Transverse colon (tissue), 4 donors: ENCODE measurements around the gene PNO1. TPM values are rescaled to one million over a fixed set of nuclear protein-coding genes. Genes with fewer than 3 reads are reported as not detected.
A peak's percentile ranks its signal among the peaks of the same experiment; 100 is the strongest.

Experiments
- DNase-seq: peaks from one replicate; pipeline ENCODE4 v3.0.0-alpha.2; 2019
- H3K27ac ChIP-seq, 4 donors: fragments of 200-600 bp; sonication (generic); 2 replicates each; pipeline ENCODE4 v1.5.1; 2016 to 2018; ENCODE audit warnings: inconsistent platforms in 4 of 4
- H3K27me3 ChIP-seq: fragments of 200-600 bp; sonication (generic); 2 replicates; pipeline ENCODE4 v1.5.1; 2017; ENCODE audit warnings: inconsistent platforms
- H3K36me3 ChIP-seq, 4 donors: fragments of 200-600 bp; sonication (generic); 2 replicates each; pipeline ENCODE4 v1.5.1; 2017 to 2019; ENCODE audit warnings: inconsistent platforms in 4 of 4
- H3K4me1 ChIP-seq, 4 donors: fragments of 200-600 bp; sonication (generic); 2 replicates each; pipeline ENCODE4 v1.5.1; 2017 to 2020; ENCODE audit warnings: inconsistent platforms in 4 of 4
- H3K4me3 ChIP-seq, 4 donors: fragments of 200-600 bp; sonication (generic); 1 replicate in 1 of 4; 2 replicates in 3 of 4; pipeline versions ENCODE4 v1.5.1 to v1.6.1; 2017 to 2019; ENCODE audit warnings: inconsistent platforms in 4 of 4
- H3K9me3 ChIP-seq, 2 donors: fragments of 200-600 bp; sonication (generic); 2 replicates each; pipeline ENCODE4 v1.5.1; 2017 to 2019; ENCODE audit warnings: inconsistent platforms in 2 of 2
- EP300 ChIP-seq: sonication (generic); formaldehyde crosslinking; IDR thresholded peaks from one replicate; pipeline ENCODE4 v1.6.1; 2017; ENCODE audit warnings: antibody characterized with exemption, low read depth
- POLR2A ChIP-seq: fragments of 450-650 bp; IDR thresholded peaks from one replicate; pipeline ENCODE4 v1.6.1; 2016; ENCODE audit warnings: antibody characterized with exemption, mild to moderate bottlenecking, moderate library complexity
- POLR2AphosphoS5 ChIP-seq, 3 donors: sonication (generic); formaldehyde crosslinking; IDR thresholded peaks; one replicate each; pipeline ENCODE4 v1.6.1; 2016; ENCODE audit warnings: antibody characterized with exemption in 3 of 3
- WGBS, 2 donors: methylation state at CpG; one replicate each; pipeline ENCODE4 v1.1.5; 2018; ENCODE audit warnings: low coverage in 1 of 2; 5-methylcytosine and 5-hydroxymethylcytosine counted together
- in situ Hi-C, 4 donors: fragments of 200-750 bp; cut with MboI; loops; one replicate each; pipeline versions ENCODE4 v1.15.0 to v1.15.1; 2017; ENCODE audit warnings: low sequenced_read_pairs in 3 of 4, low pct_ligation_motif_present in 1 of 4, low pct_unique_long_range_greater_than_20kb in 1 of 4
- intact Hi-C: fragments of 100-400 bp; cut with DNase I; formaldehyde crosslinking; loops from one replicate; pipeline ENCODE4 v1.15.1; 2023; ENCODE audit warnings: low total_unique reads
- total RNA-seq, 4 donors: library from RNA; depleted of rRNA; stranded (reverse); fragments of >200 nt; gene quantifications; one replicate each; pipeline ENCODE4 v1.1.0, GENCODE V29; 2016
- TF ChIP-seq, protein P1 (sequence below), 5 experiments: fragments of 200-600 bp in 3 of 5; fragments of 450-650 bp in 2 of 5; sonication (generic) in 3 of 5; IDR thresholded peaks; 1 replicate in 2 of 5; 2 replicates in 3 of 5; pipeline ENCODE4 v1.5.1; 2016 to 2017; ENCODE audit warnings: antibody characterized with exemption in 5 of 5, inconsistent platforms in 3 of 5, mild to moderate bottlenecking in 2 of 5, moderate library complexity in 1 of 5

The PNO1 gene
- total RNA-seq, 4 donors from 2014 or later: 1.9 to 20.9 (median 7.4) TPM

DNA sequence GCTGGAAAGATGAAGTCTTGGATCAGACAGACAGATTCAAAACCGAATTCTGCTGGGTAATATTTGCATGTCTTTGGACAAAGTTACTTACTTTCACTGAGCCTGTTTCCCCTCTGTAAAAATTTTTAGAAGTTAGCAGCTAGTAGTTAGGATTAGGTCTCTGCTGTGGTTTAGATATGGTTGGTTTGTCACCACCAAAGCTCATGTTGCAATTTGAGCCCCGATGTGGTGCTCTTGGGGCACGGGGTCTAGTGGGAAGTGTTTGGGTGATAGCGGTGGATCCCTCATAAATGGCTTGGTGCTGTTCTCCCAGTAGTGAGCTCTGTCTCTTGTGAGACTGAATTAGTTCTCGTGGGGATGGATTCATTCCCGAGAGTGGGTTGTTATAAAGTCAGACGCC lies 38.9 kb upstream of the PNO1 start:
- H3K9me3 ChIP-seq: no peaks in the 10 kb centered on the region
- intact Hi-C loops (no loop called here), in situ Hi-C loops (loop anchor here in 1 of 4 donors (25.0 kb wide), 1 partner anchor 318 kb away; no protein-coding TSS in a partner anchor)
- H3K4me1 ChIP-seq: peaks cover 0 to 13% (median 5%) of the 10 kb centered on the region in 4 donors
- 60 to 93% methylated on average over 2 to 7 of the region's 7 CpGs for WGBS, 2 donors
- H3K36me3 ChIP-seq: no peaks in the 10 kb centered on the region
- no peaks in the 10 kb centered on the region for H3K27me3 ChIP-seq
- H3K4me3 ChIP-seq: no peak overlapping the region
- DNase-seq: no peak
- H3K27ac ChIP-seq: no peak overlapping the region
- no peak for TF ChIP-seq POLR2AphosphoS5 (IDR thresholded peaks at IDR 0.05)

DNA sequence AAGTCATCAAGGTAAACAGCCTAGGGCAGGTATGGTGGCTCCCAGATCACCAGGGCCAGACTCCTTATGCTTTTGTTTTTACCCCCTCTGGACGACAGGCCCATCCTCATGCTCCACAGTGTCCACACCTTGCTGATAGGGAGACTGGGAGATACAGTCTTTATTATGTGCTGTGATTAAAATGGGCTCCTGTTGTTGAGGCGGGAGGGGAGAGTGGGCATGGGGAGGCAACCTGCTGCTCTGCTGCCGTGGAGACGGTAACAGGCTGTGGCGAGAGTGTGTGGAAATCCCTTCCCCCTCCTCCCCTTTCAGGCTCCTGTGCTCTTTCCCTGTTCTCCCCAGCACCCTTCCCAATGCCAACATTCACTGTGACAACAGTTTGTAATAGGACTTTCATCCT lies 38.2 kb upstream of the PNO1 start:
- no peaks in the 10 kb centered on the region for H3K36me3 ChIP-seq
- peaks cover 0 to 13% (median 5%) of the 10 kb centered on the region in 4 donors for H3K4me1 ChIP-seq
- no peak for DNase-seq
- no peak overlapping the region for H3K4me3 ChIP-seq
- H3K27ac ChIP-seq: no peak overlapping the region
- no peaks in the 10 kb centered on the region for H3K27me3 ChIP-seq
- 77 to 100% methylated on average over 2 to 5 of the region's 5 CpGs for WGBS, 2 donors
- TF ChIP-seq, protein P1, sequence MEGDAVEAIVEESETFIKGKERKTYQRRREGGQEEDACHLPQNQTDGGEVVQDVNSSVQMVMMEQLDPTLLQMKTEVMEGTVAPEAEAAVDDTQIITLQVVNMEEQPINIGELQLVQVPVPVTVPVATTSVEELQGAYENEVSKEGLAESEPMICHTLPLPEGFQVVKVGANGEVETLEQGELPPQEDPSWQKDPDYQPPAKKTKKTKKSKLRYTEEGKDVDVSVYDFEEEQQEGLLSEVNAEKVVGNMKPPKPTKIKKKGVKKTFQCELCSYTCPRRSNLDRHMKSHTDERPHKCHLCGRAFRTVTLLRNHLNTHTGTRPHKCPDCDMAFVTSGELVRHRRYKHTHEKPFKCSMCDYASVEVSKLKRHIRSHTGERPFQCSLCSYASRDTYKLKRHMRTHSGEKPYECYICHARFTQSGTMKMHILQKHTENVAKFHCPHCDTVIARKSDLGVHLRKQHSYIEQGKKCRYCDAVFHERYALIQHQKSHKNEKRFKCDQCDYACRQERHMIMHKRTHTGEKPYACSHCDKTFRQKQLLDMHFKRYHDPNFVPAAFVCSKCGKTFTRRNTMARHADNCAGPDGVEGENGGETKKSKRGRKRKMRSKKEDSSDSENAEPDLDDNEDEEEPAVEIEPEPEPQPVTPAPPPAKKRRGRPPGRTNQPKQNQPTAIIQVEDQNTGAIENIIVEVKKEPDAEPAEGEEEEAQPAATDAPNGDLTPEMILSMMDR (IDR thresholded peaks at IDR 0.05): no peak
- TF ChIP-seq EP300 (no peak), POLR2A (no peak), POLR2AphosphoS5 (IDR thresholded peaks at IDR 0.05) (no peak)
- intact Hi-C loops (no loop called here), in situ Hi-C loops (loop anchor here in 1 of 4 donors (25.0 kb wide), 1 partner anchor 318 kb away; no protein-coding TSS in a partner anchor)
- no peaks in the 10 kb centered on the region for H3K9me3 ChIP-seq

DNA sequence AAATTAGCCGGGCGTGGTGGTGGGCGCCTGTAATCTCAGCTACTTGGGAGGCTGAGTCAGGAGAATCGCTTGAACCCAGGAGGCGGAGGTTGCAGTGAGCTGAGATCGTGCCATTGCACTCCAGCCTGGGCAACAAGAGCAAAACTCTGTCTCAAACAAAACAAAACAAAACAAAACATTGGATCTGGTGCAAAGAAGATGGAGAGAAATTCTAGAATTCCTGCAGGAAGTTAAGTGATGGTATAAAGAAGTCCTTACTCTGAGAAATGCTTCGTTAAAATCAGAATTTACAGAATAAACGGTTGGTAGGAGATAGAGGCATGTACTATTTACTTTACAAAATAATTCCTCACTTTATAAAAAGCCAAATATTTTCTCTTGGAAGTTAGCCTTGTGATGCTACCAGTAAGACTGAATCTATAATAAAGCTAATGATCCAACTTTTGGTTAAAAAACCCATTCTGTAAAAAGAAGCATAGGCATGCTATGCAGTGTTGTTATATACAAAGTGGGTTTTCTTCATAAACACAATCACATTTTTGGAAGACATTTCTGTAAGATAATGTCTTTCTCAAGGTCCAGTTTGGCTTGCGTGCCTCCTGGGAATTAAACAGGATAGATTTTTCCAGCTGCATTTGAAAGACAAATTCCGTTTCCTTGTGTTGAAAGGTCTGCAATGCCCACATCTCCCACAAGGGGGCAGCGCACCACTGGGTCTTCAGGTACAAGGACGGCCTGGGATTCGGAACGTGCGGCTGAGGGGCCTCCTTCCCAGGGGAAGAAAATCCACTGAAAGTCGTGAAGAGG lies 35.6 kb upstream of the PNO1 start:
- Histone ChIP-seq H3K4me1 (peaks cover 0 to 13% (median 5%) of the 10 kb centered on the region in 4 donors), H3K9me3 (no peaks in the 10 kb centered on the region), H3K27me3 (no peaks in the 10 kb centered on the region), H3K4me3 (no peak overlapping the region), H3K27ac (peak overlapping the region in 2 of 4 donors; percentile 3 to 69), H3K36me3 (no peaks in the 10 kb centered on the region)
- intact Hi-C loops (loop anchor here (5.0 to 10.0 kb wide), 2 partner anchors 163 to 320 kb away; no protein-coding TSS in a partner anchor), in situ Hi-C loops (loop anchor here (10.0 to 25.0 kb wide), 3 partner anchors 163 to 323 kb away; no protein-coding TSS in a partner anchor)
- no peak for TF ChIP-seq EP300
- TF ChIP-seq, protein P1 (IDR thresholded peaks at IDR 0.05): peak; percentile 92 to 97 (median 96)
- DNase-seq: peak; percentile 90
- WGBS, 2 donors: 24 to 35% methylated on average over 9 to 16 of the region's 16 CpGs

DNA sequence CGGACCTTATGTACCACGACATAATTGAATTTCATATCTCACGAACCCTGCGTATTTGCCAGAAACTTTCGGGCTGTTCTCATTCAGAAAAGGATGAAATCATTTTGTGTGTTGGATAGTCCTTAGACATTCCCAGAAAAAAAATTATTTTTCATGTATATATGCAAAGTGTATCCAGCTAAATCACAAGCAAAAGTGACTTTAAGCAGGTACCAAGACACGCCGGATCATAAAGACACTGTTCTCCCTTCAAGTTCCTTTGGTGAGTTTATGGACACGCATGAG lies 35.1 kb upstream of the PNO1 start:
- Histone ChIP-seq H3K4me3 (no peak overlapping the region), H3K36me3 (no peaks in the 10 kb centered on the region), H3K27me3 (no peaks in the 10 kb centered on the region), H3K27ac (no peak overlapping the region), H3K4me1 (peaks cover 0 to 13% (median 5%) of the 10 kb centered on the region in 4 donors), H3K9me3 (no peaks in the 10 kb centered on the region)
- no peak for DNase-seq
- TF ChIP-seq POLR2AphosphoS5 (IDR thresholded peaks at IDR 0.05): no peak
- TF ChIP-seq, protein P1 (IDR thresholded peaks at IDR 0.05): peak in 1 of 5 experiments; percentile 11
- WGBS, 2 donors: 29 to 36% methylated on average over 8 of the region's 8 CpGs
- in situ Hi-C loops: loop anchor here (10.0 to 25.0 kb wide), 3 partner anchors 162 to 322 kb away; no protein-coding TSS in a partner anchor
- intact Hi-C loops: loop anchor here (5.0 to 10.0 kb wide), 2 partner anchors 162 to 320 kb away; no protein-coding TSS in a partner anchor
